ENCODE results near the gene IRF4. TPM values are rescaled to one million over a fixed set of nuclear protein-coding genes. Genes with fewer than 3 reads are reported as not detected.

The IRF4 gene
- total RNA-seq, 2 experiments from 2014 or later = 189 to 291 TPM

DNA sequence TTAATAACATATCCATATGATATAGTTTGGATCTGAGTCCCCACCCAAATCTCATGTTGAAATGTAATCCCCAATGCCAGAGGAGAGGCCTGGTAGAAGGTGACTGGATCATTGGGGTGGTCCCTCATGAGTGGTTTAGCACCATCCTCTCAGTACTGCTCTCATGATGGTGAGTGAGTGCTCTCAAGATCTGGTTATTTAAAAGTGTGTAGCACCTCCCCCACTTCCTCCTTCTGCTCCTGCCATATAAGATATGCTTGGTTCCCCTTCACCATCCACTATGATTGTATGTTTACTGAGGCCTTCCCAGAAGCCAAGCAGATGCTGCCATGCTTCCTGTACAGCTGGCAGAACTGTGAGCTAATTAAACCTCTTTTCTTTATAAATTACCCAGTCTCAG, 22.9 kb downstream of the IRF4 start:
- H3K4me2 ChIP-seq (ENCODE audit: low read length) = no peak overlapping the region
- no peaks in the 10 kb centered on the region for H3K79me2 ChIP-seq (ENCODE audit: insufficient read depth, low read depth, low read length)
- no TSS peak for BruUV-seq (replicated peaks)
- H3K9me3 ChIP-seq (ENCODE audit: low read length) = peaks cover 12% of the 10 kb centered on the region; the same call in 1 of the 2 replicates
- intact Hi-C loops (cut with micrococcal nuclease; ENCODE audit: unreplicated experiment) = no loop called here
- H2AFZ ChIP-seq (ENCODE audit: low read length) = no peak overlapping the region
- ChIA-PET POLR2A (interaction anchor here (0.8 kb wide), 1 partner anchor 82 kb away, joined by 3 read pairs; no protein-coding TSS in a partner anchor), CTCF (ENCODE audit: unreplicated experiment) (no interaction called here)
- peak; percentile 51 for DNase-seq (ENCODE audit: low spot score)
- H3K36me3 ChIP-seq (ENCODE audit: insufficient read depth, low read length) = peaks cover 54% of the 10 kb centered on the region
- peaks cover 11% of the 10 kb centered on the region for H3K4me1 ChIP-seq (ENCODE audit: insufficient read depth, low read length, poor library complexity, severe bottlenecking)
- no peaks in the 10 kb centered on the region for H4K20me1 ChIP-seq (ENCODE audit: insufficient read depth, low read length)
- H3K9me2 ChIP-seq (ENCODE audit: insufficient read depth, low read length) = no peaks in the 10 kb centered on the region
- no peak overlapping the region for H3K4me3 ChIP-seq (ENCODE audit: low read depth, low read length, poor library complexity, severe bottlenecking)
- no peak for TF ChIP-seq EZH2phosphoT487 (IDR thresholded peaks at IDR 0.05; ENCODE audit: borderline replicate concordance, low read depth, low read length)
- TF ChIP-seq, protein P1, sequence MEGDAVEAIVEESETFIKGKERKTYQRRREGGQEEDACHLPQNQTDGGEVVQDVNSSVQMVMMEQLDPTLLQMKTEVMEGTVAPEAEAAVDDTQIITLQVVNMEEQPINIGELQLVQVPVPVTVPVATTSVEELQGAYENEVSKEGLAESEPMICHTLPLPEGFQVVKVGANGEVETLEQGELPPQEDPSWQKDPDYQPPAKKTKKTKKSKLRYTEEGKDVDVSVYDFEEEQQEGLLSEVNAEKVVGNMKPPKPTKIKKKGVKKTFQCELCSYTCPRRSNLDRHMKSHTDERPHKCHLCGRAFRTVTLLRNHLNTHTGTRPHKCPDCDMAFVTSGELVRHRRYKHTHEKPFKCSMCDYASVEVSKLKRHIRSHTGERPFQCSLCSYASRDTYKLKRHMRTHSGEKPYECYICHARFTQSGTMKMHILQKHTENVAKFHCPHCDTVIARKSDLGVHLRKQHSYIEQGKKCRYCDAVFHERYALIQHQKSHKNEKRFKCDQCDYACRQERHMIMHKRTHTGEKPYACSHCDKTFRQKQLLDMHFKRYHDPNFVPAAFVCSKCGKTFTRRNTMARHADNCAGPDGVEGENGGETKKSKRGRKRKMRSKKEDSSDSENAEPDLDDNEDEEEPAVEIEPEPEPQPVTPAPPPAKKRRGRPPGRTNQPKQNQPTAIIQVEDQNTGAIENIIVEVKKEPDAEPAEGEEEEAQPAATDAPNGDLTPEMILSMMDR (conservative IDR thresholded peaks at IDR 0.05; ENCODE audit: low read length) = no peak
- no peak overlapping the region for H3K27ac ChIP-seq (ENCODE audit: low read depth, low read length, poor library complexity, severe bottlenecking)

DNA sequence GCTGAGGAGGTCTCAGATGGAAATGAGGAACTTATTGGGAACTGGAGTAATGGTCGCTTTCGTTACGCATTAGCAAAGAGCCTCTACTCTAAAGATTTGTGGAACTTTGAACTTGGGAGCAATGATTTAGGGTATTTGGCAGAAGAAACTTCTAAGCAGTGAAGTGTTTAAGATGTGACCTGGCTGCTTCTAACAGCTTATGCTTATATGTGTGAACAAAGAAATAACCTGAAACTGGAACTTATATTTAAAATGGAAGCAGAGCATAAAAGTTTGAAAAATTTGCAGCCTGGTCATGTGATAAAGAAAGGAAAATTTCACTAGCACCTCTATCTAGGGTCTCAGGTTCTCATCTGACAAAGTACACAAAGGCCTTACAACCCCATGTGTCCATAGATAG, 23.5 kb downstream of the IRF4 start:
- H3K9me2 ChIP-seq (ENCODE audit: insufficient read depth, low read length) = no peaks in the 10 kb centered on the region
- intact Hi-C loops (cut with micrococcal nuclease; ENCODE audit: unreplicated experiment) = no loop called here
- peaks cover 48% of the 10 kb centered on the region for H3K36me3 ChIP-seq (ENCODE audit: insufficient read depth, low read length)
- no peaks in the 10 kb centered on the region for H4K20me1 ChIP-seq (ENCODE audit: insufficient read depth, low read length)
- DNase-seq (ENCODE audit: low spot score) = no peak
- peaks cover 12% of the 10 kb centered on the region; the same call in 1 of the 2 replicates for H3K9me3 ChIP-seq (ENCODE audit: low read length)
- H3K4me3 ChIP-seq (ENCODE audit: low read depth, low read length, poor library complexity, severe bottlenecking) = no peak overlapping the region
- no peak overlapping the region for H3K27ac ChIP-seq (ENCODE audit: low read depth, low read length, poor library complexity, severe bottlenecking)
- ChIA-PET POLR2A (interaction anchor here (0.8 kb wide), 1 partner anchor 82 kb away, joined by 3 read pairs; no protein-coding TSS in a partner anchor), CTCF (ENCODE audit: unreplicated experiment) (no interaction called here)
- H3K79me2 ChIP-seq (ENCODE audit: insufficient read depth, low read depth, low read length) = no peaks in the 10 kb centered on the region
- H3K4me1 ChIP-seq (ENCODE audit: insufficient read depth, low read length, poor library complexity, severe bottlenecking) = peaks cover 11% of the 10 kb centered on the region
- TF ChIP-seq, protein P1 (conservative IDR thresholded peaks at IDR 0.05; ENCODE audit: low read length) = no peak
- H2AFZ ChIP-seq (ENCODE audit: low read length) = no peak overlapping the region
- no TSS peak for BruUV-seq (replicated peaks)
- no peak overlapping the region for H3K4me2 ChIP-seq (ENCODE audit: low read length)

DNA sequence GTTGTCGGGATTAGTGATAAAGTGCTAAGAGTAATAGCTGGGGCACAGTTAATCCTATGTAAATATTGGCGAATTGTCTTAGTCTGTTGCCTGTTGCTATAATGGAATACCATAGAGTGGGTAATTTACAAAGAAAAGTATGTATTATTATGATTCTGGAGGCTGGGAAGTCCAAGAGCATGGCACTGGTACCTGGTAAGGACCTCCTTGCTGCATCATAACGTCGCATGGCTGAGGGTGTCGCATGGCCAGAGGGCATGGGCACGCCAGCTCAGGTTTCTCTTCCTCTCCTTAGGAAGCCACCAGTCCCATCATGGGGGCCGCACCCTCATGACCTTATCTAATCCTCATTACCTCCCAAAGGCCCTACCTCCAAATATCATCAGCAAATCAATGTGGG, 29.7 kb downstream of the IRF4 start:
- no peak overlapping the region for H3K27ac ChIP-seq (ENCODE audit: low read depth, low read length, poor library complexity, severe bottlenecking)
- intact Hi-C loops (cut with micrococcal nuclease; ENCODE audit: unreplicated experiment) = no loop called here
- TF ChIP-seq, protein P1 (conservative IDR thresholded peaks at IDR 0.05; ENCODE audit: low read length) = no peak
- no peak for TF ChIP-seq EZH2phosphoT487 (IDR thresholded peaks at IDR 0.05; ENCODE audit: borderline replicate concordance, low read depth, low read length)
- no TSS peak for BruUV-seq (replicated peaks)
- no peaks in the 10 kb centered on the region for H3K9me2 ChIP-seq (ENCODE audit: insufficient read depth, low read length)
- H3K4me3 ChIP-seq (ENCODE audit: low read depth, low read length, poor library complexity, severe bottlenecking) = no peak overlapping the region
- no peak overlapping the region for H3K4me2 ChIP-seq (ENCODE audit: low read length)
- CTCF ChIA-PET (ENCODE audit: unreplicated experiment) = no interaction called here
- no peaks in the 10 kb centered on the region for H3K36me3 ChIP-seq (ENCODE audit: insufficient read depth, low read length)
- H3K9me3 ChIP-seq (ENCODE audit: low read length) = no peaks in the 10 kb centered on the region
- no peaks in the 10 kb centered on the region for H3K4me1 ChIP-seq (ENCODE audit: insufficient read depth, low read length, poor library complexity, severe bottlenecking)
- no peaks in the 10 kb centered on the region for H3K79me2 ChIP-seq (ENCODE audit: insufficient read depth, low read depth, low read length)
- H4K20me1 ChIP-seq (ENCODE audit: insufficient read depth, low read length) = no peaks in the 10 kb centered on the region
- no peak for DNase-seq (ENCODE audit: low spot score)
- no peak overlapping the region for H2AFZ ChIP-seq (ENCODE audit: low read length)
- POLR2A ChIA-PET = no interaction called here

Measured in OCI-LY7 (cell line).